Measurements from ENCODE around the gene NR2E1. TPM values are rescaled to one million over a fixed set of nuclear protein-coding genes. Genes with fewer than 3 reads are reported as not detected.

The NR2E1 gene
- total and polyA plus RNA-seq, 2 experiments from 2014 or later, result not detected

DNA sequence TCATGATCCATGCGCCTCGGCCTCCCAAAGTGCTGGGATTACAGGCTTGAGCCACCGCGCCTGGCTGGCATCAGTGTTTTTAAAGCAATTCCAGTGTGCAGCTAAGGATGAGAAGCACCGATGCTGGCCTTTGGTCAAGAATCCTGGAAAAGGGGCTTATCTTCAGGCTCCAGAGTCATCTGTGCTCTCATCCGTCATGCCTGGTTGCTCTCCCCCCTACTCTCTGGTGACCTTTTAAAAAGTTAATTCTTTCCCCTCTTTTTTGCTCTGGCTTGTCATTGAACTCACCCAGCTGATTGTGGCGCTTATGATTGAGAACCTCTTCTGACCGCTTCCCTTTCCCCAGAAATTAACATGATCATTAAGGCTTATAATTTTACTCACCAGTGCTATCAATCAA, 28.7 kb downstream of the NR2E1 start (continued):
- TF ChIP-seq, protein P1, sequence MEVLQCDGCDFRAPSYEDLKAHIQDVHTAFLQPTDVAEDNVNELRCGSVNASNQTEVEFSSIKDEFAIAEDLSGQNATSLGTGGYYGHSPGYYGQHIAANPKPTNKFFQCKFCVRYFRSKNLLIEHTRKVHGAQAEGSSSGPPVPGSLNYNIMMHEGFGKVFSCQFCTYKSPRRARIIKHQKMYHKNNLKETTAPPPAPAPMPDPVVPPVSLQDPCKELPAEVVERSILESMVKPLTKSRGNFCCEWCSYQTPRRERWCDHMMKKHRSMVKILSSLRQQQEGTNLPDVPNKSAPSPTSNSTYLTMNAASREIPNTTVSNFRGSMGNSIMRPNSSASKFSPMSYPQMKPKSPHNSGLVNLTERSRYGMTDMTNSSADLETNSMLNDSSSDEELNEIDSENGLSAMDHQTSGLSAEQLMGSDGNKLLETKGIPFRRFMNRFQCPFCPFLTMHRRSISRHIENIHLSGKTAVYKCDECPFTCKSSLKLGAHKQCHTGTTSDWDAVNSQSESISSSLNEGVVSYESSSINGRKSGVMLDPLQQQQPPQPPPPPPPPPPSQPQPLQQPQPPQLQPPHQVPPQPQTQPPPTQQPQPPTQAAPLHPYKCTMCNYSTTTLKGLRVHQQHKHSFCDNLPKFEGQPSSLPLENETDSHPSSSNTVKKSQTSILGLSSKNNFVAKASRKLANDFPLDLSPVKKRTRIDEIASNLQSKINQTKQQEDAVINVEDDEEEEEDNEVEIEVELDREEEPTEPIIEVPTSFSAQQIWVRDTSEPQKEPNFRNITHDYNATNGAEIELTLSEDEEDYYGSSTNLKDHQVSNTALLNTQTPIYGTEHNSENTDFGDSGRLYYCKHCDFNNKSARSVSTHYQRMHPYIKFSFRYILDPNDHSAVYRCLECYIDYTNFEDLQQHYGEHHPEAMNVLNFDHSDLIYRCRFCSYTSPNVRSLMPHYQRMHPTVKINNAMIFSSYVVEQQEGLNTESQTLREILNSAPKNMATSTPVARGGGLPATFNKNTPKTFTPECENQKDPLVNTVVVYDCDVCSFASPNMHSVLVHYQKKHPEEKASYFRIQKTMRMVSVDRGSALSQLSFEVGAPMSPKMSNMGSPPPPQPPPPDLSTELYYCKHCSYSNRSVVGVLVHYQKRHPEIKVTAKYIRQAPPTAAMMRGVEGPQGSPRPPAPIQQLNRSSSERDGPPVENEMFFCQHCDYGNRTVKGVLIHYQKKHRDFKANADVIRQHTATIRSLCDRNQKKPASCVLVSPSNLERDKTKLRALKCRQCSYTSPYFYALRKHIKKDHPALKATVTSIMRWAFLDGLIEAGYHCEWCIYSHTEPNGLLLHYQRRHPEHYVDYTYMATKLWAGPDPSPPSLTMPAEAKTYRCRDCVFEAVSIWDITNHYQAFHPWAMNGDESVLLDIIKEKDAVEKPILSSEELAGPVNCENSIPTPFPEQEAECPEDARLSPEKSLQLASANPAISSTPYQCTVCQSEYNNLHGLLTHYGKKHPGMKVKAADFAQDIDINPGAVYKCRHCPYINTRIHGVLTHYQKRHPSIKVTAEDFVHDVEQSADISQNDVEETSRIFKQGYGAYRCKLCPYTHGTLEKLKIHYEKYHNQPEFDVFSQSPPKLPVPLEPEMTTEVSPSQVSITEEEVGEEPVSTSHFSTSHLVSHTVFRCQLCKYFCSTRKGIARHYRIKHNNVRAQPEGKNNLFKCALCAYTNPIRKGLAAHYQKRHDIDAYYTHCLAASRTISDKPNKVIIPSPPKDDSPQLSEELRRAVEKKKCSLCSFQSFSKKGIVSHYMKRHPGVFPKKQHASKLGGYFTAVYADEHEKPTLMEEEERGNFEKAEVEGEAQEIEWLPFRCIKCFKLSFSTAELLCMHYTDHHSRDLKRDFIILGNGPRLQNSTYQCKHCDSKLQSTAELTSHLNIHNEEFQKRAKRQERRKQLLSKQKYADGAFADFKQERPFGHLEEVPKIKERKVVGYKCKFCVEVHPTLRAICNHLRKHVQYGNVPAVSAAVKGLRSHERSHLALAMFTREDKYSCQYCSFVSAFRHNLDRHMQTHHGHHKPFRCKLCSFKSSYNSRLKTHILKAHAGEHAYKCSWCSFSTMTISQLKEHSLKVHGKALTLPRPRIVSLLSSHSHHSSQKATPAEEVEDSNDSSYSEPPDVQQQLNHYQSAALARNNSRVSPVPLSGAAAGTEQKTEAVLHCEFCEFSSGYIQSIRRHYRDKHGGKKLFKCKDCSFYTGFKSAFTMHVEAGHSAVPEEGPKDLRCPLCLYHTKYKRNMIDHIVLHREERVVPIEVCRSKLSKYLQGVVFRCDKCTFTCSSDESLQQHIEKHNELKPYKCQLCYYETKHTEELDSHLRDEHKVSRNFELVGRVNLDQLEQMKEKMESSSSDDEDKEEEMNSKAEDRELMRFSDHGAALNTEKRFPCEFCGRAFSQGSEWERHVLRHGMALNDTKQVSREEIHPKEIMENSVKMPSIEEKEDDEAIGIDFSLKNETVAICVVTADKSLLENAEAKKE (CRISPR knock-in tag; IDR thresholded peaks at IDR 0.05), result no peak

DNA sequence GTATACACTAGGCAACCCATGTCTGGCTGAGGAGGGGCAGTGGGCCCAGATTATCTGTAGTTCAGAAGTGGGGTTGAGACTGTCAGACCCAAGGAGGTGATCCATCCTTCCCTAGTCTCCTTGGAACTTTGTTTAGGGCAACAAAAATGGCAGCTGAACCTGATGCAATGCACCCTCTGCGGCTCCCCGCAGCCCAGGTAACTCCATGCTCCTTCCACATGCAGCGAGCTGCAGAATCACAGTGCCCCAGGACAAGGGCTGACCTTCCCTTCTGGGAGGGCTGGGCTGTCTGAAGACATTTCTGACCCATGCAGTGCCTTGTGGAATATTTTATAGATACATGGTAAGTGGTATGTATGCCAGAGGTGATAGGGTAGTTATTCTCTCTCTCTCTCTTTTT, 29.4 kb downstream of the NR2E1 start:
- H3K36me3 Mint-ChIP-seq (ENCODE audit: low read depth), result peaks cover 2% of the 10 kb centered on the region; the same call in 1 of the 3 replicates
- ATAC-seq, result no peak
- H3K27me3 ChIP-seq (ENCODE audit: insufficient read depth), result no peaks in the 10 kb centered on the region

More for the DNA sequence above, 29.4 kb downstream of the NR2E1 start:
- Histone ChIP-seq H3F3A (replicated peaks; ENCODE audit: low read depth) (no peaks in the 10 kb centered on the region), H3K4me2 (no peak overlapping the region), H3K36me3 (ENCODE audit: insufficient read depth) (no peaks in the 10 kb centered on the region), H3K4me1 (ENCODE audit: insufficient read depth) (no peaks in the 10 kb centered on the region), H3K9me2 (ENCODE audit: insufficient read depth) (no peaks in the 10 kb centered on the region), H3K79me2 (replicated peaks; ENCODE audit: insufficient read depth) (no peaks in the 10 kb centered on the region), H4K20me1 (replicated peaks; ENCODE audit: insufficient read depth) (no peaks in the 10 kb centered on the region), H2AFZ (peak overlapping the region; percentile 47; the same call in 1 of the 2 replicates), H3K4me3 (no peak overlapping the region), H3K27ac (ENCODE audit: low read depth) (no peak overlapping the region)
- Mint-ChIP-seq H3K27ac (no peak overlapping the region), H3K9me3 (no peaks in the 10 kb centered on the region), H3K27me3 (ENCODE audit: insufficient read depth, low read depth, poor library complexity) (peaks cover 2% of the 10 kb centered on the region), H3K4me3 (no peak overlapping the region), H3K4me1 (no peaks in the 10 kb centered on the region; the same call in 2 of the 3 replicates)
- DNase-seq (ENCODE audit: low spot score), result no peak
- TF ChIP-seq, protein P2, sequence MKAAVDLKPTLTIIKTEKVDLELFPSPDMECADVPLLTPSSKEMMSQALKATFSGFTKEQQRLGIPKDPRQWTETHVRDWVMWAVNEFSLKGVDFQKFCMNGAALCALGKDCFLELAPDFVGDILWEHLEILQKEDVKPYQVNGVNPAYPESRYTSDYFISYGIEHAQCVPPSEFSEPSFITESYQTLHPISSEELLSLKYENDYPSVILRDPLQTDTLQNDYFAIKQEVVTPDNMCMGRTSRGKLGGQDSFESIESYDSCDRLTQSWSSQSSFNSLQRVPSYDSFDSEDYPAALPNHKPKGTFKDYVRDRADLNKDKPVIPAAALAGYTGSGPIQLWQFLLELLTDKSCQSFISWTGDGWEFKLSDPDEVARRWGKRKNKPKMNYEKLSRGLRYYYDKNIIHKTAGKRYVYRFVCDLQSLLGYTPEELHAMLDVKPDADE (IDR thresholded peaks at IDR 0.05), result no peak
- no peak for TF ChIP-seq POLR2AphosphoS5 (IDR thresholded peaks at IDR 0.05; ENCODE audit: low read depth)
- TF ChIP-seq, protein P3, sequence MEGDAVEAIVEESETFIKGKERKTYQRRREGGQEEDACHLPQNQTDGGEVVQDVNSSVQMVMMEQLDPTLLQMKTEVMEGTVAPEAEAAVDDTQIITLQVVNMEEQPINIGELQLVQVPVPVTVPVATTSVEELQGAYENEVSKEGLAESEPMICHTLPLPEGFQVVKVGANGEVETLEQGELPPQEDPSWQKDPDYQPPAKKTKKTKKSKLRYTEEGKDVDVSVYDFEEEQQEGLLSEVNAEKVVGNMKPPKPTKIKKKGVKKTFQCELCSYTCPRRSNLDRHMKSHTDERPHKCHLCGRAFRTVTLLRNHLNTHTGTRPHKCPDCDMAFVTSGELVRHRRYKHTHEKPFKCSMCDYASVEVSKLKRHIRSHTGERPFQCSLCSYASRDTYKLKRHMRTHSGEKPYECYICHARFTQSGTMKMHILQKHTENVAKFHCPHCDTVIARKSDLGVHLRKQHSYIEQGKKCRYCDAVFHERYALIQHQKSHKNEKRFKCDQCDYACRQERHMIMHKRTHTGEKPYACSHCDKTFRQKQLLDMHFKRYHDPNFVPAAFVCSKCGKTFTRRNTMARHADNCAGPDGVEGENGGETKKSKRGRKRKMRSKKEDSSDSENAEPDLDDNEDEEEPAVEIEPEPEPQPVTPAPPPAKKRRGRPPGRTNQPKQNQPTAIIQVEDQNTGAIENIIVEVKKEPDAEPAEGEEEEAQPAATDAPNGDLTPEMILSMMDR (conservative IDR thresholded peaks at IDR 0.05; ENCODE audit: low read depth in 2 of 2), result no peak
- TF ChIP-seq, protein P1 (CRISPR knock-in tag; IDR thresholded peaks at IDR 0.05), result no peak
